ENCODE measurements around the gene NFKBIL1.
A peak's percentile ranks its signal among the peaks of the same experiment; 100 is the strongest.
"Not testable (repeated sequence)": the region's sequence is repeated elsewhere in the genome, so short reads cannot be mapped to it uniquely, and the experiment has no call there.

NFKBIL1 gene, protein sequence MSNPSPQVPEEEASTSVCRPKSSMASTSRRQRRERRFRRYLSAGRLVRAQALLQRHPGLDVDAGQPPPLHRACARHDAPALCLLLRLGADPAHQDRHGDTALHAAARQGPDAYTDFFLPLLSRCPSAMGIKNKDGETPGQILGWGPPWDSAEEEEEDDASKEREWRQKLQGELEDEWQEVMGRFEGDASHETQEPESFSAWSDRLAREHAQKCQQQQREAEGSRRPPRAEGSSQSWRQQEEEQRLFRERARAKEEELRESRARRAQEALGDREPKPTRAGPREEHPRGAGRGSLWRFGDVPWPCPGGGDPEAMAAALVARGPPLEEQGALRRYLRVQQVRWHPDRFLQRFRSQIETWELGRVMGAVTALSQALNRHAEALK

GRCh38 chr6:31546958-31547726 lies at the start of gene NFKBIL1:
Gene NFKBIL1 (plus strand): TSS chr6:31547608. CDS start chr6:31547695, 87 bp downstream.
- DNase-seq, result peak; percentile 91 to 95

- DNase-seq, result no peak
These were observed 48.7 kb upstream of the NFKBIL1 start for GRCh38 chr6:31498748-31499147.

- DNase-seq, result not testable (repeated sequence)
These were observed 47.8 kb upstream of the NFKBIL1 start for GRCh38 chr6:31499648-31500047.

- no peak for DNase-seq
These were observed 44.8 kb upstream of the NFKBIL1 start for GRCh38 chr6:31502586-31502985.

- DNase-seq, result not testable (repeated sequence)
These were observed 38.4 kb upstream of the NFKBIL1 start for GRCh38 chr6:31509036-31509435.

- DNase-seq, result no peak
These were observed 37.4 kb upstream of the NFKBIL1 start for GRCh38 chr6:31510007-31510406.

- no peak for DNase-seq
These were observed 33.8 kb upstream of the NFKBIL1 start for GRCh38 chr6:31513456-31514165.

- DNase-seq, result no peak
These were observed 25.6 kb upstream of the NFKBIL1 start for GRCh38 chr6:31521835-31522234.

GRCh38 chr6:31525553-31525931 lies 21.9 kb upstream of the NFKBIL1 start:
- DNase-seq, result no peak

DNA sequence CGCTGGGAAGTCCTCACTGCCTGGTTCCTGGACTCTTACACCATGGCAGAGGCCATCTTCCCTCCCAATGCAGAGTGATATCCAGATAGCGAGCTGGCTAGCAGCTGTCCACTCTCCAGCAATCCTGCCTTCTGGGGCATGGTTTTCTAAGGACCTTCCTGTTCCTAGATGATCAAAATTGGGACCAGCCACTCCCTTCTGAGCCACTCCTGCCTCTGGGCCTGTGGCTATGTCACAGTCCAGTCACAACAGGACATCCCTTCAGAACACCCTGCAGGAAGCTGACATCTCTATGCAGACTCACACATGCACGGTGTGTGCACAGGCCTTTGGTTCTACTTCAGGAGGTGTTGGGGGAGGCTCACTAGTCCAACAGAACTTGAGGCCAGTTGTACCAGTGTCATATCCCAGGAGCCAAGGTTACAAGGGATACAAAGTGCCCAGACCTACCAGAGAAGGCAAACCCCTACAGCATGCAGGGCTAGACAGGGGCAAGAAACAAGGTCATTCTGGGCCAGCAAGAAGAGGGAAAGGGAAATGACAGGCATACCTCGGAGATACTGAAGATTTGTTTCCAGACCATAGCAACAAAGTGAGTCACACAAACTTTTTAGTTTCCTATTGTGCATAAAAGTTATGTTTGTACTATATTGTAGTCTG lies 21.3 kb upstream of the NFKBIL1 start:
- DNase-seq, result no peak

DNA sequence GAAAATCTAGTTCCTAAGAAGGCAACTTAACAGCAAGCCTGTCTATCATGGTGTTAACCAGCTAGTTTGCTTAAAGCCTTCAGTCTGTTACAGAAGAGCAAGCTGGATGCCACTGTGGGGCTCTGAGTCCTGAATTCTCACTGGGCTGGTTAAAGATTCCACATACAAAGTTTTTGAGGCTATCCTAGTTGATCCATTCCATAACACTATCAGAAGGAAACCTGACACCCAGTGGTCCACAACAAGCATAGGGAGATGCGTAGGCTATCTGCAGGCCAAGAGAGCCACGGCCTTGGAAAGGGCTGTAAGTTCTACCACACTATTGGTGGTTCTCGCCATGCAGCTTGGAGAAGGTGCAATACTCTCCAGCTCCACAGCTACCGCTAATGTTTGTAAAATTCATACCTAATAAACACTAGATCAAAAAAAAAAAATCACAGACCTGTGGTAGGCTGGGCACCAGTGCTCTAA lies 19.1 kb upstream of the NFKBIL1 start:
- no peak for DNase-seq

- DNase-seq, result no peak
These were observed 18.5 kb upstream of the NFKBIL1 start, which contains the start of gene MCCD1 for GRCh38 chr6:31528821-31529328. Gene MCCD1 (plus strand): TSS chr6:31528962. CDS start chr6:31529015, 53 bp downstream.

DNA sequence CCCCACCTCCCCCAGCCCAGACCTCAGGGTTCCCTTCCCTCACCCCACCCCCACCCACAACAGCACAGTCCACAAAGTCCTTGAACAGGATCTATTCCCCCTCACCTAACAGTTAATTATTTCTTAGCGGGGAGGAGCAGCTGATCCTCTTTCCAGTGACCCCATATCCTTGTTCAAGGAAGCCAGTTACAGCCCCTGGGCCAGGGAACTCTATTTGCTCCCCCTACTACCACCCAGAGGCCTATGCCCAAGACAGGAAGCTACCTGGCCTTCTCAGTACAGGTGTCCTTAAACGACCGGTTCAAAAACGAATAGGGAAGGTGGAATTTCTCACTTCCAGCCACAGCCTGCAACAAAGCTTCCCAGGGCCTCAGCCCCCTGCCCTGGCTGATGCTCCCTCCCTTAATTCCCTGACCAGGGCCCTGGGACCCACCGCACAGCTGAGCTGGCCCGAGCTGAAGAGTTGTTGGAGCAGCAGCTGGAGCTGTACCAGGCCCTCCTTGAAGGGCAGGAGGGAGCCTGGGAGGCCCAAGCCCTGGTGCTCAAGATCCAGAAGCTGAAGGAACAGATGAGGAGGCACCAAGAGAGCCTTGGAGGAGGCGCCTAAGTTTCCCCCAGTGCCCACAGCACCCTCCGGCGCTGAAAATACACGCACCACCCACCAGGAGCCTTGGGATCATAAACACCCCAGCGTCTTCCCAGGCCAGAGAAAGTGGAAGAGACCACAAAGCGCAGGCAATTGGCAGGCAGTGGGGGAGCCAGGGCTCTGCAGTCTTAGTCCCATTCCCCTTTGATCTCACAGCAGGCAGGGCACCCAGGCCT lies 17.9 kb upstream of the NFKBIL1 start:
- DNase-seq, result no peak

- no peak for DNase-seq
These were observed 16.7 kb upstream of the NFKBIL1 start for GRCh38 chr6:31530659-31531058.

DNA sequence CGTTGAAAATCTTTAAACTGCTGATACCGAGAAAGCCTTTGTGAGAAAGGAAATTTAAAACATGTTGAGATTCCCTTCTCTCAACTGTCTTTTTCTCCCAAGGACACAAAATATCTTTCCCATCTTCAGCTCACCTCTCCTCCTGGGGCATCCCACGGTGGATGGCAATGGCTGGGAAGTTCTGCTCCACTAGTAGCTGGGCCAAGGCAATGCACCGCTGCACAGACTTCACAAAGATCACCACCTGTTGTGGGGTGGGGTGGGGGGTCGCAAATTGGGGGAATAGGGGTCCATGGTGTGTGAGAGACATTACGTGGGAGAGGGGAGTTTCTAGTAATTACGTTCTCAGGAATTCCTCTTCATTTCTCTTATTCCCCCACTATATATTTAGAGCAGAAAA lies 16.2 kb upstream of the NFKBIL1 start:
- DNase-seq, result no peak

DNA sequence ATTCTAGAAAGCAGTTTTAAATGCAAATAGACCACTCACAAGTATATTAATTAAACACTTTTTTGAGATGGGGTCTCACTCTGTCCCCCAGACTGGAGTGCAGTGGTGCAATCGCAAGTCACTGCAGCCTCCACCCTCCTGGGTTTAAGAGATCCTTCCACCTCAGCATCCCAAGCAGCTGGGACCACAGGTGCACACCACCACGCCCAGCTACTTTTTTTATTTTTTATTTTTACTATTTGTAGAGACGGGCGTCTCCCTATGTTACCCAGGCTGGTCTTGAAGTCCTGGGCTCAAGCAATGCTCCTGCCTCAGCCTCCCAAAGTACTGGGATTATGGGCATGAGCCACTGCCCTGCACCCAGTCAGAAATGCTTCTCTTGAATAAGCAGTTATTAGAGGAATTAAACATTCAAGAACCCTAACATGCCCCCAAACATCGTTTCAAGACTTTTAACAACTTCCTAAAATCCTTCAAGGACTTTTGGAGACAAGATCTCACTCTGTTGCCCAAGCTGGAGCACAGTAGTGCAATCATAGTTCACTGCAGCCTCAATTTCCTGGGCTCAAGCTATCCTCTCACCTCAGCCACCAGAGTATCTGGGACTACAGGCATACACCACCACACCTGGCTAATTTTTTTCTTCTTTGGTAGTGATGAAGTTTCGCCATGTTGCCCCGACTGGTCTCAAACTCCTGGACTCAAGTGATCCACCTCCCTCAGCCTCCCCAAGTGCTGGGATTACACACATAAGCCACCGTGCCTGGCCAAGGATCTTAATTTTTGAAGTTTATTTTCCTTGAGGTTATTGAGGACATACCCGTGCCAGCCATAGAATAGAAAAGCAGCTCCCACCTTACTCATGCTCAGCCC lies 15.4 kb upstream of the NFKBIL1 start:
- DNase-seq, result no peak

GRCh38 chr6:31532644-31533454 lies 14.6 kb upstream of the NFKBIL1 start:
- no peak for DNase-seq

DNA sequence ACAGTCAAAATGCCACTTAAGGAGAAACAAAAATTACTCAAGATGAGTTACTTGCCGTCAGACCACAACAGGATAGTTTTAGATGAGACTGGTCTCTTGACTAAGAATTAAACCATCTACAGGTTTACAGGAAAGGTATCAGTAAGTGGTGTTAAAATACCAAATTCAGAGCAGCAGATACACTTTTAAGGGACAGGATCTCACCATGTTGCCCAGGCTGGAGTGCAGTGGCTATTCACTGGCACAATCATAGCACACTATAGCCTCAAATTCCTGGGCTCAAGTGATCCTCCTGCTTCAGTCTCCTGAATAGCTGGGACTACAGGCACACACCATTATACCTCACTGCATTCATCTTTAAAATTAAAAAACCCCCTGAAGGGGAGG lies 14.0 kb upstream of the NFKBIL1 start:
- no peak for DNase-seq

DNA sequence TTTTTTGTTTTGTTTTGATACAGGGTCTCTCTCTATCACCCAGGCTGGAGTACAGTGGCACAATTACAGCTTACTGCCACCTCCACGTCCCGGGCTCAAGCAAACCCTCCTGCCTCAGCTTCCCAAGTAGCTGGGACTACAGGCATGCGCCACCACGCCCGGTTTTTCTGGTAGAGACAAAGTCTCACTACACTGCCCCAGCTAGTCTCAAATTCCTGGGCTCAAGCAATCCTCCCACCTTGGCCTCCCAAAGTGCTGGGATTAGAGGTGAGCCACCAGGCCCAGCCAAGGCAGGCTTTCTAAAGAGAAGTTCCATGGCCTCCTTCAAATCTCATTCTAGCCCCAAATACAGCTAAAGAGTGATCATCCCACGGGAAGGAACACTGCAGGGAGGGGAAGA lies 13.4 kb upstream of the NFKBIL1 start:
- DNase-seq, result no peak
